ENCODE data around the gene TRIM69.

TRIM69 gene

GRCh38 chr15:44710236-44711095 is 25.9 kb upstream of the TRIM69 start:
- Histone ChIP-seq H3K27me3 (ENCODE audit: low read length) (no peaks in the 10 kb centered on the region), H3K9ac (ENCODE audit: low read length) (peak overlapping the region; percentile 94), H3K9me2 (replicated peaks; ENCODE audit: insufficient read depth, low read length) (no peaks in the 10 kb centered on the region), H3F3A (ENCODE audit: insufficient read depth) (peaks cover 37% of the 10 kb centered on the region), H4K20me1 (ENCODE audit: low read depth, low read length) (peaks cover 27% of the 10 kb centered on the region), H2AFZ (ENCODE audit: low read depth, low read length, severe bottlenecking) (peak overlapping the region; percentile 84), H3K4me3 (ENCODE audit: insufficient read depth, low read length, poor library complexity, severe bottlenecking) (peak overlapping the region; percentile 88), H3K36me3 (ENCODE audit: low read length) (peaks cover 8% of the 10 kb centered on the region), H3K27ac (ENCODE audit: low read depth, low read length) (peak overlapping the region; percentile 85), H3K4me2 (ENCODE audit: low read depth, low read length, poor library complexity, severe bottlenecking) (peak overlapping the region; percentile 94), H3K79me2 (ENCODE audit: insufficient read depth, low read length) (peaks cover 41% of the 10 kb centered on the region), H3K9me3 (ENCODE audit: insufficient read depth, low read length) (no peaks in the 10 kb centered on the region)
- TF ChIP-seq EZH2phosphoT487 (conservative IDR thresholded peaks at IDR 0.05; ENCODE audit: low read length) (no peak), CTCF (IDR thresholded peaks at IDR 0.05; ENCODE audit: insufficient read depth, low read length, poor library complexity, severe bottlenecking) (peak; percentile 84)

GRCh38 chr15:44711096-44711742 is 25.1 kb upstream of the TRIM69 start, which contains the start of the genes B2M and PATL2:
Gene B2M, plus strand, starts transcription at chr15:44711517. Its CDS starts 30 bp downstream, at chr15:44711547.
Gene PATL2, minus strand, starts transcription at chr15:44711323. Its CDS starts 34,833 bp downstream, at chr15:44676490.
- no peaks in the 10 kb centered on the region for H3K9me3 ChIP-seq (ENCODE audit: insufficient read depth, low read length)
- peak within 1 kb of the TSS; percentile 94 for H3K9ac ChIP-seq (ENCODE audit: low read length)
- no peak for TF ChIP-seq EZH2phosphoT487 (conservative IDR thresholded peaks at IDR 0.05; ENCODE audit: low read length)
- TF ChIP-seq CTCF (IDR thresholded peaks at IDR 0.05; ENCODE audit: insufficient read depth, low read length, poor library complexity, severe bottlenecking): no peak
- H3K36me3 ChIP-seq (ENCODE audit: low read length): peaks cover 16% of the 10 kb centered on the region
- H3K9me2 ChIP-seq (replicated peaks; ENCODE audit: insufficient read depth, low read length): no peaks in the 10 kb centered on the region
- peak within 1 kb of the TSS; percentile 84 for H2AFZ ChIP-seq (ENCODE audit: low read depth, low read length, severe bottlenecking)
- peak within 1 kb of the TSS; percentile 88 for H3K4me3 ChIP-seq (ENCODE audit: insufficient read depth, low read length, poor library complexity, severe bottlenecking)
- H3F3A ChIP-seq (ENCODE audit: insufficient read depth): peaks cover 45% of the 10 kb centered on the region
- H3K4me2 ChIP-seq (ENCODE audit: low read depth, low read length, poor library complexity, severe bottlenecking): peak within 1 kb of the TSS; percentile 94
- peaks cover 43% of the 10 kb centered on the region for H3K79me2 ChIP-seq (ENCODE audit: insufficient read depth, low read length)
- H4K20me1 ChIP-seq (ENCODE audit: low read depth, low read length): peaks cover 27% of the 10 kb centered on the region
- H3K27me3 ChIP-seq (ENCODE audit: low read length): no peaks in the 10 kb centered on the region
- peak within 1 kb of the TSS; percentile 85 for H3K27ac ChIP-seq (ENCODE audit: low read depth, low read length)

- no peak overlapping the region for H2AFZ ChIP-seq (ENCODE audit: low read depth, low read length, severe bottlenecking)
- no peaks in the 10 kb centered on the region for H3K9me2 ChIP-seq (replicated peaks; ENCODE audit: insufficient read depth, low read length)
- peaks cover 27% of the 10 kb centered on the region for H4K20me1 ChIP-seq (ENCODE audit: low read depth, low read length)
- peak overlapping the region; percentile 85 for H3K27ac ChIP-seq (ENCODE audit: low read depth, low read length)
- no peaks in the 10 kb centered on the region for H3K9me3 ChIP-seq (ENCODE audit: insufficient read depth, low read length)
- H3K36me3 ChIP-seq (ENCODE audit: low read length): peaks cover 22% of the 10 kb centered on the region
- TF ChIP-seq EZH2phosphoT487 (conservative IDR thresholded peaks at IDR 0.05; ENCODE audit: low read length) (no peak), CTCF (IDR thresholded peaks at IDR 0.05; ENCODE audit: insufficient read depth, low read length, poor library complexity, severe bottlenecking) (no peak)
- H3K4me2 ChIP-seq (ENCODE audit: low read depth, low read length, poor library complexity, severe bottlenecking): peak overlapping the region; percentile 72
- H3K79me2 ChIP-seq (ENCODE audit: insufficient read depth, low read length): peaks cover 43% of the 10 kb centered on the region
- no peaks in the 10 kb centered on the region for H3K27me3 ChIP-seq (ENCODE audit: low read length)
- peak overlapping the region; percentile 88 for H3K4me3 ChIP-seq (ENCODE audit: insufficient read depth, low read length, poor library complexity, severe bottlenecking)
- H3K9ac ChIP-seq (ENCODE audit: low read length): peak overlapping the region; percentile 94
- H3F3A ChIP-seq (ENCODE audit: insufficient read depth): peaks cover 50% of the 10 kb centered on the region
Observed at GRCh38 chr15:44711743-44712345, 24.5 kb upstream of the TRIM69 start.
